ENCODE results near the gene HADHB. TPM values are rescaled to one million over a fixed set of nuclear protein-coding genes. Genes with fewer than 3 reads are reported as not detected.

The HADHB gene
- total and polyA plus RNA-seq, 4 experiments from 2014 or later: 58.8 to 115 (median 81.0) TPM

GRCh38 chr2:26230806-26231205 lies 13.9 kb upstream of the HADHB start:
- peaks cover 0 to 1% (median 0%) of the 10 kb centered on the region in 4 donors for H3K4me1 Mint-ChIP-seq
- POLR2A ChIA-PET (ENCODE audit: partially characterized antibody): interaction anchor here (1.2 kb wide), 1 partner anchor 14 kb away, joined by 4 read pairs; the partner anchor contains the start of genes HADHA and HADHB
- Histone ChIP-seq H3K4me3 (ENCODE audit: low read length in 2 of 2) (no peak overlapping the region), H3K36me3 (ENCODE audit: insufficient read depth, low read length) (peaks cover 58% of the 10 kb centered on the region), H3K27ac (ENCODE audit: low read depth, low read length) (no peak overlapping the region), H3K27me3 (ENCODE audit: insufficient read depth, low read length) (no peaks in the 10 kb centered on the region), H3K9me3 (ENCODE audit: control insufficient read depth in 1 of 2, low read length in 2 of 2) (no peaks in the 10 kb centered on the region), H3K4me1 (ENCODE audit: insufficient read depth, low read length) (no peaks in the 10 kb centered on the region)
- H3K4me3 Mint-ChIP-seq: no peak overlapping the region
- DNase-seq: no peak
- peaks cover 52 to 83% of the 10 kb centered on the region in 2 donors for H3K36me3 Mint-ChIP-seq
- H3K9me3 Mint-ChIP-seq: no peaks in the 10 kb centered on the region
- H3K27ac Mint-ChIP-seq: no peak overlapping the region
- intact Hi-C loops (cut with micrococcal nuclease): loop anchor here (10.0 kb wide), 1 partner anchor 344 kb away; no protein-coding TSS in a partner anchor
- CTCF ChIA-PET (ENCODE audit: partially characterized antibody): no interaction called here
- no peaks in the 10 kb centered on the region for H3K27me3 Mint-ChIP-seq

- Mint-ChIP-seq H3K36me3 (peaks cover 37 to 58% of the 10 kb centered on the region in 2 donors), H3K4me3 (no peak overlapping the region), H3K27me3 (no peaks in the 10 kb centered on the region), H3K4me1 (peaks cover 6 to 9% (median 7%) of the 10 kb centered on the region in 4 donors), H3K27ac (no peak overlapping the region), H3K9me3 (no peaks in the 10 kb centered on the region)
- intact Hi-C loops (cut with micrococcal nuclease): loop anchor here (2.0 to 10.0 kb wide), 2 partner anchors 96 to 340 kb away; no protein-coding TSS in a partner anchor
- Histone ChIP-seq H3K27me3 (ENCODE audit: insufficient read depth, low read length) (no peaks in the 10 kb centered on the region), H3K4me3 (ENCODE audit: low read length in 2 of 2) (no peak overlapping the region), H3K36me3 (ENCODE audit: insufficient read depth, low read length) (peaks cover 53% of the 10 kb centered on the region), H3K27ac (ENCODE audit: low read depth, low read length) (no peak overlapping the region), H3K4me1 (ENCODE audit: insufficient read depth, low read length) (peaks cover 5% of the 10 kb centered on the region), H3K9me3 (ENCODE audit: control insufficient read depth in 1 of 2, low read length in 2 of 2) (no peaks in the 10 kb centered on the region)
- peak in 2 of 5 donors; percentile 2 to 4 for DNase-seq
- ChIA-PET CTCF (ENCODE audit: partially characterized antibody) (interaction anchor here (1.3 to 2.4 kb wide), 2 partner anchors 8 to 16 kb away, joined by 6 to 7 read pairs; no protein-coding TSS in a partner anchor), POLR2A (ENCODE audit: partially characterized antibody) (no interaction called here)
Measured at GRCh38 chr2:26235089-26235488, 9.7 kb upstream of the HADHB start.

- Mint-ChIP-seq H3K4me1 (peaks cover 14 to 32% (median 23%) of the 10 kb centered on the region in 4 donors), H3K27me3 (no peaks in the 10 kb centered on the region), H3K27ac (peak overlapping the region in 2 of 7 donors; percentile 29 to 75), H3K36me3 (peaks cover 25 to 40% of the 10 kb centered on the region in 2 donors), H3K9me3 (no peaks in the 10 kb centered on the region), H3K4me3 (no peak overlapping the region)
- H3K36me3 ChIP-seq (ENCODE audit: insufficient read depth, low read length): peaks cover 32% of the 10 kb centered on the region
- CTCF ChIA-PET (ENCODE audit: partially characterized antibody): no interaction called here
- intact Hi-C loops (cut with micrococcal nuclease): loop anchor here (10.0 kb wide), 1 partner anchor 337 kb away; no protein-coding TSS in a partner anchor
- H3K4me1 ChIP-seq (ENCODE audit: insufficient read depth, low read length): peaks cover 18% of the 10 kb centered on the region
- H3K4me3 ChIP-seq (ENCODE audit: low read length in 2 of 2): no peak overlapping the region
- H3K9me3 ChIP-seq (ENCODE audit: control insufficient read depth in 1 of 2, low read length in 2 of 2): no peaks in the 10 kb centered on the region
- no peak for DNase-seq
- no peaks in the 10 kb centered on the region for H3K27me3 ChIP-seq (ENCODE audit: insufficient read depth, low read length)
- POLR2A ChIA-PET (ENCODE audit: partially characterized antibody): no interaction called here
- H3K27ac ChIP-seq (ENCODE audit: low read depth, low read length): no peak overlapping the region
Measured at GRCh38 chr2:26237868-26238267, 6.9 kb upstream of the HADHB start.

GRCh38 chr2:26238311-26238958 lies 6.3 kb upstream of the HADHB start:
- Mint-ChIP-seq H3K9me3 (no peaks in the 10 kb centered on the region), H3K27ac (peak overlapping the region in 1 of 7 donors; percentile 29), H3K4me1 (peaks cover 20 to 38% (median 28%) of the 10 kb centered on the region in 4 donors), H3K4me3 (no peak overlapping the region), H3K36me3 (peaks cover 22 to 35% of the 10 kb centered on the region in 2 donors), H3K27me3 (no peaks in the 10 kb centered on the region)
- Histone ChIP-seq H3K27ac (ENCODE audit: low read depth, low read length) (no peak overlapping the region), H3K9me3 (ENCODE audit: control insufficient read depth in 1 of 2, low read length in 2 of 2) (no peaks in the 10 kb centered on the region), H3K4me3 (ENCODE audit: low read length in 2 of 2) (no peak overlapping the region), H3K4me1 (ENCODE audit: insufficient read depth, low read length) (peaks cover 23% of the 10 kb centered on the region), H3K27me3 (ENCODE audit: insufficient read depth, low read length) (no peaks in the 10 kb centered on the region), H3K36me3 (ENCODE audit: insufficient read depth, low read length) (peaks cover 26% of the 10 kb centered on the region)
- intact Hi-C loops (cut with micrococcal nuclease): loop anchor here (10.0 kb wide), 1 partner anchor 336 kb away; no protein-coding TSS in a partner anchor
- DNase-seq: no peak
- CTCF ChIA-PET (ENCODE audit: partially characterized antibody): interaction anchor here (1.7 kb wide), 1 partner anchor 247 kb away, joined by 3 read pairs; no protein-coding TSS in a partner anchor
- POLR2A ChIA-PET (ENCODE audit: partially characterized antibody): no interaction called here

GRCh38 chr2:26241928-26242436 lies 2.8 kb upstream of the HADHB start:
- Mint-ChIP-seq H3K27ac (peak overlapping the region in 3 of 7 donors; percentile 4 to 100 (median 51)), H3K4me3 (peak overlapping the region; percentile 32 to 100 (median 80)), H3K4me1 (peaks cover 36 to 71% (median 51%) of the 10 kb centered on the region in 4 donors), H3K9me3 (no peaks in the 10 kb centered on the region), H3K27me3 (no peaks in the 10 kb centered on the region), H3K36me3 (peaks cover 12 to 25% of the 10 kb centered on the region in 2 donors)
- DNase-seq: no peak
- Histone ChIP-seq H3K9me3 (ENCODE audit: control insufficient read depth in 1 of 2, low read length in 2 of 2) (no peaks in the 10 kb centered on the region), H3K27me3 (ENCODE audit: insufficient read depth, low read length) (no peaks in the 10 kb centered on the region), H3K27ac (ENCODE audit: low read depth, low read length) (no peak overlapping the region), H3K4me3 (ENCODE audit: low read length in 2 of 2) (no peak overlapping the region), H3K36me3 (ENCODE audit: insufficient read depth, low read length) (peaks cover 12% of the 10 kb centered on the region), H3K4me1 (ENCODE audit: insufficient read depth, low read length) (peaks cover 41% of the 10 kb centered on the region)
- intact Hi-C loops (cut with micrococcal nuclease): loop anchor here (5.0 kb wide), 2 partner anchors 570 to 1750 kb away; partner anchors contain the start of genes DTNB and NCOA1
- POLR2A ChIA-PET (ENCODE audit: partially characterized antibody): no interaction called here
- CTCF ChIA-PET (ENCODE audit: partially characterized antibody): interaction anchor here (1.7 kb wide), 1 partner anchor 88 kb away, joined by 9 read pairs; no protein-coding TSS in a partner anchor

- H3K27me3 ChIP-seq (ENCODE audit: insufficient read depth, low read length): no peaks in the 10 kb centered on the region
- peak in 4 of 5 donors; percentile 22 to 44 (median 33) for DNase-seq
- CTCF ChIA-PET (ENCODE audit: partially characterized antibody): interaction anchor here (1.0 to 3.7 kb wide), 7 partner anchors 9 to 390 kb away, joined by 3 to 11 read pairs (median 6); no protein-coding TSS in a partner anchor
Measured at GRCh38 chr2:26243470-26244308, 1.1 kb upstream of the HADHB start.

More at GRCh38 chr2:26243470-26244308, 1.1 kb upstream of the HADHB start:
- intact Hi-C loops (cut with micrococcal nuclease): loop anchor here (1.0 to 5.0 kb wide), 7 partner anchors 55 to 1751 kb away; partner anchors contain the start of genes ASXL2, DTNB, KIF3C and NCOA1
- Histone ChIP-seq H3K36me3 (ENCODE audit: insufficient read depth, low read length) (peaks cover 1% of the 10 kb centered on the region), H3K4me3 (ENCODE audit: low read length in 2 of 2) (peak overlapping the region; percentile 75 to 84), H3K9me3 (ENCODE audit: control insufficient read depth in 1 of 2, low read length in 2 of 2) (no peaks in the 10 kb centered on the region), H3K27ac (ENCODE audit: low read depth, low read length) (peak overlapping the region; percentile 89), H3K4me1 (ENCODE audit: insufficient read depth, low read length) (peaks cover 47% of the 10 kb centered on the region)
- Mint-ChIP-seq H3K4me3 (peak overlapping the region; percentile 91 to 100 (median 99)), H3K9me3 (no peaks in the 10 kb centered on the region), H3K36me3 (peaks cover 1 to 20% of the 10 kb centered on the region in 2 donors), H3K27me3 (no peaks in the 10 kb centered on the region), H3K27ac (peak overlapping the region; percentile 95 to 100 (median 100)), H3K4me1 (peaks cover 38 to 74% (median 54%) of the 10 kb centered on the region in 4 donors)
- POLR2A ChIA-PET (ENCODE audit: partially characterized antibody): interaction anchor here (1.0 to 3.8 kb wide), 10 partner anchors 13 to 881 kb away, joined by 3 to 31 read pairs (median 5); partner anchors contain the start of genes ASXL2 and RAB10
